AG04449 (cell line): Measurements from ENCODE around the gene SMAD9.

ENCODE experiments used
- CTCF ChIA-PET: fragments of 350-600 bp; formaldehyde crosslinking; extraction: SDS; loops from one replicate; lab custom pipeline; 2021; ENCODE audit warnings: antibody characterized with exemption; lab: Yijun Ruan, JAX
- POLR2A ChIA-PET: fragments of 400-600, 350-600 bp; formaldehyde crosslinking; extraction: SDS; loops from one replicate; lab custom pipeline; 2020; ENCODE audit warnings: antibody characterized with exemption, inconsistent platforms; lab: Yijun Ruan, JAX
- DNase-seq: peaks from one replicate; pipeline ENCODE4 v3.0.0-alpha.2; 2010; ENCODE audit warnings: low read depth, low spot score
- H3K4me3 ChIP-seq: 2 replicates; pipeline ENCODE4 v1.5.1; 2011; ENCODE audit warnings: low read depth, mild to moderate bottlenecking, control low read depth, low read length
- CTCF ChIP-seq: IDR thresholded peaks from one replicate; pipeline ENCODE4 v1.5.1; 2011; ENCODE audit warnings: mild to moderate bottlenecking, moderate library complexity, low read length, control low read depth, inconsistent platforms; ENCODE audit not compliant: insufficient read depth; ENCODE audit errors: missing control alignments

The SMAD9 gene

GRCh38 chr13:36817996-36818803 lies 101.8 kb downstream of the SMAD9 start:
- peak overlapping the region; percentile 80 for H3K4me3 ChIP-seq
- no peak for TF ChIP-seq CTCF
- no peak for DNase-seq
- POLR2A ChIA-PET: no interaction called here
- CTCF ChIA-PET: interaction anchor here (1.3 kb wide), 1 partner anchor 163 kb away, joined by 4 read pairs; no protein-coding TSS in a partner anchor

DNA sequence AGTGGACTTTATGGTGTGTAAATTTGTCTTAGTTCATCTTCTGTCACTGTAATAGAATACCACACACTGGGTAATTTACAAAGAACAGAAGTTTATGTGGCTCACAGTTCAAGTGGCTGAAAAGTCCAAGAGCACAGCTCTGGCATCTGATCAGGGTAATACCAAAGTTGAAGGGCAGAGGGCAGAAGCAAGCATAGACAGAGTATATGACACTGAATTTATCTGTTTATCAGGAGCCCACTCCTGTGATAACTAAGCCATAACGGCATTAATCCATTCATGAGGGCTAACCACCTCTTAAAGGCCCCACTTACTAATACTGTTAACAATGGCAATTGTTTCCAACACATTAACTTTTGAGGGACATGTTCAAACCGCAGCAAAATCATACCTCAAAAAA lies 105.0 kb downstream of the SMAD9 start:
- CTCF ChIA-PET: interaction anchor here (0.8 to 1.3 kb wide), 3 partner anchors 8 to 468 kb away, joined by 3 read pairs; no protein-coding TSS in a partner anchor
- POLR2A ChIA-PET: no interaction called here
- no peak for TF ChIP-seq CTCF
- DNase-seq: no peak
- no peak overlapping the region for H3K4me3 ChIP-seq

- DNase-seq: no peak
- H3K4me3 ChIP-seq: no peak overlapping the region
- POLR2A ChIA-PET: no interaction called here
- TF ChIP-seq CTCF: no peak
- CTCF ChIA-PET: interaction anchor here (1.3 kb wide), 2 partner anchors 27 to 168 kb away, joined by 3 to 4 read pairs; no protein-coding TSS in a partner anchor
Observed at GRCh38 chr13:36814465-36814864, 105.6 kb downstream of the SMAD9 start.

- TF ChIP-seq CTCF: no peak
- ChIA-PET POLR2A (no interaction called here), CTCF (interaction anchor here (1.0 to 1.3 kb wide), 3 partner anchors 29 to 168 kb away, joined by 3 to 4 read pairs (median 4); no protein-coding TSS in a partner anchor)
- no peak for DNase-seq
- H3K4me3 ChIP-seq: no peak overlapping the region
Observed at GRCh38 chr13:36813225-36813624, 106.8 kb downstream of the SMAD9 start.

DNA sequence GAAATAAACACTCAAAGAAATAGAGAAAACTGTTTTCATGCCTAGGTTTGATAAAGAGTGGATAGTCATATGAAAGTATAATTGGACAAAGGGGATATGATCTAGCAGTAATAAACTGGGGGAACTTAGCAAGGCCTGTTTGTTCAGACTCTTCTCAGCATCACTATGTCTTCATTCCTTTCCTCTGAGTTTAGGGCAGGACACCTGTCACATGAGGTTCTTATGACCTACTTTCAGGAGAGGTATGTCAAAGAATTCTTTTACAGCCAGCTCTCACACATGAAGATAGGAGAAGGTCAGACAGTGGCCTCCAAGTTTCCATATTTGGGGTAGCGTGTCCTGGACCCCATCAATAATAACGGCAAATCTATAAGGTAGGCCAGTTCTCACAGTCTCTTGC lies 112.4 kb downstream of the SMAD9 start:
- no peak overlapping the region for H3K4me3 ChIP-seq
- no peak for DNase-seq
- ChIA-PET CTCF (interaction anchor here (1.4 kb wide), 1 partner anchor 8 kb away, joined by 3 read pairs; no protein-coding TSS in a partner anchor), POLR2A (no interaction called here)
- TF ChIP-seq CTCF: no peak

DNA sequence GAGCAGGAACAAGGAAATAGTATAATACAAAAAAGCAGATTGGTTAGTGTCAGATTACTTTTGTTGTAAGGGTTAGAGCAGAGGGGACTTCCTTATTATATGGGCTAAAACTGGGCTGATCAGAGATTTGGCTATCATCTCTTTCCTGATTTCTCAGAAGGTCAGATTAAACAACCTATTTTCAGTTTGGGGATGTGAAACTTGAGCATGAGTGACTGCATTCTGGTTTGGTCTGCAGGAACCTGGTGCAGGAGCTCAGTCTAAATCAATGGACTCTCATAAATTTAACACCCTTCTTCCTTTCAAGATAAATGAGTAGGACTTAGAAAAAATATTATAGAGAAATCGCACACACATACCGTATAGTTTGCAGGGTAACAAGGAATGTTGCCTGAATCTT lies 113.9 kb downstream of the SMAD9 start:
- ChIA-PET CTCF (no interaction called here), POLR2A (no interaction called here)
- no peak overlapping the region for H3K4me3 ChIP-seq
- TF ChIP-seq CTCF: no peak
- no peak for DNase-seq
